Esophagus muscularis mucosa (tissue), 4 donors: ENCODE data around the gene PAM. TPM values are rescaled to one million over a fixed set of nuclear protein-coding genes. Genes with fewer than 3 reads are reported as not detected.
A peak's percentile ranks its signal among the peaks of the same experiment; 100 is the strongest.

Source experiments
- DNase-seq: peaks from one replicate; pipeline ENCODE4 v3.0.0-alpha.2; 2017; ENCODE audit errors: extremely low spot score
- H3K27ac ChIP-seq, 4 donors: fragments of 200-600 bp; sonication (generic); replicated peaks in 1 of 4; 1 replicate in 3 of 4; 2 replicates in 1 of 4; pipeline ENCODE4 v1.5.1; 2016 to 2019; ENCODE audit warnings: mild to moderate bottlenecking in 1 of 4
- H3K27me3 ChIP-seq, 4 donors: fragments of 200-600 bp; sonication (generic); one replicate each; pipeline versions ENCODE4 v1.5.1 to v1.6.0; 2016 to 2019
- H3K36me3 ChIP-seq, 4 donors: fragments of 200-600 bp; sonication (generic); one replicate each; pipeline ENCODE4 v1.5.1; 2016 to 2019
- H3K4me1 ChIP-seq, 4 donors: fragments of 200-600 bp; sonication (generic); one replicate each; pipeline ENCODE4 v1.5.1; 2016 to 2019
- H3K4me3 ChIP-seq, 4 donors: fragments of 200-600 bp; sonication (generic); 1 replicate in 2 of 4; 2 replicates in 2 of 4; pipeline ENCODE4 v1.5.1; 2016 to 2019; ENCODE audit warnings: mild to moderate bottlenecking in 4 of 4, moderate library complexity in 1 of 4
- H3K9me3 ChIP-seq, 4 donors: fragments of 200-600 bp; sonication (generic); 1 replicate in 3 of 4; 2 replicates in 1 of 4; pipeline ENCODE4 v1.5.1; 2016 to 2019
- CTCF ChIP-seq, 3 experiments: fragments of 200-600 bp in 2 of 3; fragments of 450-650 bp in 1 of 3; sonication (generic) in 2 of 3; IDR thresholded peaks; one replicate each; pipeline ENCODE4 v1.5.1; 2017 to 2019; ENCODE audit warnings: antibody characterized with exemption in 3 of 3, mild to moderate bottlenecking in 2 of 3, moderate library complexity in 1 of 3
- EP300 ChIP-seq: sonication (generic); formaldehyde crosslinking; IDR thresholded peaks from one replicate; pipeline ENCODE4 v1.6.1; 2017; ENCODE audit warnings: antibody characterized with exemption
- POLR2A ChIP-seq: fragments of 450-650 bp; IDR thresholded peaks from one replicate; pipeline ENCODE4 v1.6.1; 2017; ENCODE audit warnings: antibody characterized with exemption, moderate library complexity, mild to moderate bottlenecking, low read depth
- POLR2AphosphoS5 ChIP-seq, 2 donors: sonication (generic); formaldehyde crosslinking; IDR thresholded peaks; one replicate each; pipeline ENCODE4 v1.6.1; 2017; ENCODE audit warnings: antibody characterized with exemption in 2 of 2
- WGBS: methylation state at CpG from one replicate; pipeline ENCODE4 v1.1.5; 2018; 5-methylcytosine and 5-hydroxymethylcytosine counted together
- intact Hi-C: fragments of 100-400 bp; cut with DNase I; formaldehyde crosslinking; loops from one replicate; pipeline ENCODE4 v1.15.1; 2023
- total RNA-seq, 4 donors: library from RNA; depleted of rRNA; stranded (reverse); fragments of >200 nt; gene quantifications; one replicate each; pipeline versions ENCODE4 v1.1.0 to v1.2.1, GENCODE V29; 2016

The PAM gene
- total RNA-seq, 4 donors from 2014 or later, result 212 to 250 (median 227) TPM

- H3K27ac ChIP-seq, result peak overlapping the region in 3 of 4 donors; percentile 44 to 79 (median 59)
Observed at GRCh38 chr5:102858808-102859207, 103.7 kb downstream of the PAM start.

GRCh38 chr5:102860035-102860434 lies 104.9 kb downstream of the PAM start:
- H3K27ac ChIP-seq, result peak overlapping the region in 2 of 4 donors; percentile 28 to 35
- intact Hi-C loops, result no loop called here
- no peaks in the 10 kb centered on the region for H3K27me3 ChIP-seq
- 100% methylated on average over 3 of the region's 3 CpGs for WGBS
- H3K4me1 ChIP-seq, result peaks cover 14 to 41% (median 30%) of the 10 kb centered on the region in 4 donors
- no peak for TF ChIP-seq EP300
- no peak for TF ChIP-seq POLR2AphosphoS5 (IDR thresholded peaks at IDR 0.05)
- no peak overlapping the region for H3K4me3 ChIP-seq
- H3K36me3 ChIP-seq, result no peaks in the 10 kb centered on the region
- no peaks in the 10 kb centered on the region for H3K9me3 ChIP-seq
- DNase-seq, result no peak

More at GRCh38 chr5:102858808-102859207, 103.7 kb downstream of the PAM start:
- WGBS, result 82% methylated on average over 4 of the region's 4 CpGs
- TF ChIP-seq CTCF (IDR thresholded peaks at IDR 0.05) (no peak), EP300 (no peak), POLR2A (no peak), POLR2AphosphoS5 (IDR thresholded peaks at IDR 0.05) (no peak)
- intact Hi-C loops, result no loop called here
- Histone ChIP-seq H3K36me3 (no peaks in the 10 kb centered on the region), H3K9me3 (no peaks in the 10 kb centered on the region), H3K4me1 (peaks cover 2 to 28% (median 18%) of the 10 kb centered on the region in 4 donors), H3K27me3 (no peaks in the 10 kb centered on the region), H3K4me3 (no peak overlapping the region)
- DNase-seq, result no peak

GRCh38 chr5:102863058-102863457 lies 108.0 kb downstream of the PAM start:
- Histone ChIP-seq H3K27me3 (no peaks in the 10 kb centered on the region), H3K27ac (peak overlapping the region in 2 of 4 donors; percentile 22 to 90)
- intact Hi-C loops, result no loop called here

GRCh38 chr5:102863764-102864560 lies 108.9 kb downstream of the PAM start:
- Histone ChIP-seq H3K9me3 (no peaks in the 10 kb centered on the region), H3K27me3 (no peaks in the 10 kb centered on the region), H3K4me3 (no peak overlapping the region), H3K27ac (peak overlapping the region in 3 of 4 donors; percentile 58 to 90 (median 90)), H3K4me1 (peaks cover 23 to 52% (median 35%) of the 10 kb centered on the region in 4 donors), H3K36me3 (no peaks in the 10 kb centered on the region)
- TF ChIP-seq CTCF (IDR thresholded peaks at IDR 0.05) (no peak), POLR2AphosphoS5 (IDR thresholded peaks at IDR 0.05) (no peak), POLR2A (no peak), EP300 (no peak)
- intact Hi-C loops, result no loop called here
- no peak for DNase-seq

More at GRCh38 chr5:102863058-102863457, 108.0 kb downstream of the PAM start:
- peaks cover 23 to 47% (median 30%) of the 10 kb centered on the region in 4 donors for H3K4me1 ChIP-seq
- no peaks in the 10 kb centered on the region for H3K9me3 ChIP-seq
- TF ChIP-seq CTCF (IDR thresholded peaks at IDR 0.05), result no peak
- no peak overlapping the region for H3K4me3 ChIP-seq
- no peaks in the 10 kb centered on the region for H3K36me3 ChIP-seq
- no peak for DNase-seq

- H3K4me3 ChIP-seq, result peak overlapping the region; percentile 70 to 79 (median 76)
- H3K27me3 ChIP-seq, result no peaks in the 10 kb centered on the region
- no peak for TF ChIP-seq POLR2A
- TF ChIP-seq CTCF (IDR thresholded peaks at IDR 0.05), result no peak
- no peak for TF ChIP-seq POLR2AphosphoS5 (IDR thresholded peaks at IDR 0.05)
- TF ChIP-seq EP300, result no peak
- 16% methylated on average over 3 of the region's 3 CpGs for WGBS
- intact Hi-C loops, result loop anchor here (5.0 kb wide), 1 partner anchor 83 kb away; no protein-coding TSS in a partner anchor
- H3K9me3 ChIP-seq, result no peaks in the 10 kb centered on the region
- peak overlapping the region; percentile 90 to 92 (median 90) for H3K27ac ChIP-seq
- DNase-seq, result no peak
- H3K36me3 ChIP-seq, result no peaks in the 10 kb centered on the region
- peaks cover 23 to 52% (median 35%) of the 10 kb centered on the region in 4 donors for H3K4me1 ChIP-seq
Observed at GRCh38 chr5:102865171-102865509, 110.0 kb downstream of the PAM start.
